GM19099 (cell line): ENCODE results near the gene GRIN1.

Experiments used
- POLR2A ChIP-seq: IDR thresholded peaks from 3 replicates; pipeline ENCODE4 v1.6.1; 2011; ENCODE audit warnings: low read depth; ENCODE audit not compliant: insufficient read length; ENCODE audit errors: extremely low read depth

The GRIN1 gene

GRCh38 chr9:137138722-137139467 lies at the start of gene GRIN1:
GRIN1 (plus strand) TSS chr9:137139154; CDS start chr9:137139487, 333 bp downstream.
- TF ChIP-seq POLR2A = no peak

GRCh38 chr9:137089232-137089947 lies 49.6 kb upstream of the GRIN1 start:
- no peak for TF ChIP-seq POLR2A

- TF ChIP-seq POLR2A = peak; percentile 43
These were observed 43.1 kb upstream of the GRIN1 start for GRCh38 chr9:137095664-137096517.

- no peak for TF ChIP-seq POLR2A
These were observed 42.0 kb upstream of the GRIN1 start for GRCh38 chr9:137096785-137097546.

- no peak for TF ChIP-seq POLR2A
These were observed 41.0 kb upstream of the GRIN1 start for GRCh38 chr9:137097761-137098462.

GRCh38 chr9:137099231-137099630 lies 39.7 kb upstream of the GRIN1 start:
- TF ChIP-seq POLR2A = no peak

GRCh38 chr9:137103206-137103999 lies 35.6 kb upstream of the GRIN1 start:
- TF ChIP-seq POLR2A = no peak

- TF ChIP-seq POLR2A = no peak
These were observed 32.9 kb upstream of the GRIN1 start for GRCh38 chr9:137105814-137106661.

GRCh38 chr9:137106662-137107250 lies 32.2 kb upstream of the GRIN1 start:
- TF ChIP-seq POLR2A = no peak

- TF ChIP-seq POLR2A = peak; percentile 22
These were observed 31.5 kb upstream of the GRIN1 start for GRCh38 chr9:137107312-137107921.

GRCh38 chr9:137107982-137108381 lies 31.0 kb upstream of the GRIN1 start:
- TF ChIP-seq POLR2A = no peak
